IMR-90 (cell line): ENCODE data around the gene EIF4G2. TPM values are rescaled to one million over a fixed set of nuclear protein-coding genes. Genes with fewer than 3 reads are reported as not detected.

Source experiments
- ATAC-seq: fragments of 200-7000 bp; cut with Tn5 transposase; 2 replicates; pipeline ENCODE4 v1.9.1; 2020; ENCODE audit warnings: low read depth, mild to moderate bottlenecking, moderate library complexity
- BruUV-seq: library from RNA; stranded (reverse); fragments of 400-500 nt; replicated peaks from 2 replicates; lab custom pipeline; 2021; lab: Mats Ljungman, UMichigan
- CTCF ChIA-PET: fragments of 300-600 bp; formaldehyde crosslinking; extraction: SDS; loops from one replicate; lab custom pipeline; 2021; ENCODE audit warnings: antibody characterized with exemption; lab: Yijun Ruan, JAX
- POLR2A ChIA-PET: fragments of 300-600 bp; sonication (Branson Sonifier 250); formaldehyde crosslinking; loops from one replicate; lab custom pipeline; 2022; ENCODE audit warnings: antibody characterized with exemption; ENCODE audit not compliant: unreplicated experiment; lab: Charles Lee
- DNase-seq: peaks from one replicate; pipeline ENCODE4 v3.0.0; 2013
- H2AFZ ChIP-seq: replicated peaks from 2 replicates; pipeline ENCODE3; 2013; ENCODE audit warnings: low read length, mild to moderate bottlenecking; ENCODE audit not compliant: poor library complexity
- H2AK5ac ChIP-seq: 2 replicates; pipeline ENCODE4 v1.6.1; 2013; ENCODE audit warnings: low read depth, low read length, inconsistent platforms
- H2AK9ac ChIP-seq: replicated peaks from 2 replicates; pipeline ENCODE3; 2013; ENCODE audit warnings: mild to moderate bottlenecking, low read depth, low read length, moderate library complexity; ENCODE audit not compliant: poor library complexity
- H2BK120ac ChIP-seq: 2 replicates; pipeline ENCODE4 v1.6.1; 2013; ENCODE audit warnings: low read depth, low read length, inconsistent platforms
- H2BK15ac ChIP-seq: 3 replicates; pipeline ENCODE4 v1.6.1; 2013; ENCODE audit warnings: low read depth, low read length, inconsistent platforms
- H2BK20ac ChIP-seq: 2 replicates; pipeline ENCODE4 v1.6.1; 2013; ENCODE audit warnings: low read depth, mild to moderate bottlenecking, inconsistent platforms, low read length, moderate library complexity
- H2BK5ac ChIP-seq: 2 replicates; pipeline ENCODE4 v1.6.1; 2013; ENCODE audit warnings: mild to moderate bottlenecking, low read depth, low read length, inconsistent platforms; ENCODE audit not compliant: poor library complexity, severe bottlenecking
- H3K14ac ChIP-seq: replicated peaks from 2 replicates; pipeline ENCODE4 v1.6.1; 2013; ENCODE audit warnings: low read depth, low read length, inconsistent platforms
- H3K18ac ChIP-seq: 2 replicates; pipeline ENCODE4 v1.6.1; 2013; ENCODE audit warnings: low read depth, low read length, control low read depth
- H3K23ac ChIP-seq: 2 replicates; pipeline ENCODE4 v1.6.1; 2013; ENCODE audit warnings: low read depth, low read length, inconsistent platforms
- H3K27ac ChIP-seq: 2 replicates; pipeline ENCODE4 v1.5.1; 2013; ENCODE audit warnings: mild to moderate bottlenecking, control low read depth, low read length; ENCODE audit not compliant: insufficient read depth
- H3K27me3 ChIP-seq: 2 replicates; pipeline ENCODE4 v1.6.1; 2013; ENCODE audit warnings: low read length; ENCODE audit not compliant: control insufficient read depth, insufficient read depth
- H3K36me3 ChIP-seq: 2 replicates; pipeline ENCODE4 v1.6.1; 2013; ENCODE audit warnings: low read length, mixed read lengths; ENCODE audit not compliant: control insufficient read depth, insufficient read depth
- H3K4ac ChIP-seq: 2 replicates; pipeline ENCODE4 v1.6.1; 2013; ENCODE audit warnings: low read depth, low read length, inconsistent platforms
- H3K4me1 ChIP-seq: 2 replicates; pipeline ENCODE4 v1.6.1; 2013; ENCODE audit warnings: low read length, mixed read lengths; ENCODE audit not compliant: control insufficient read depth, insufficient read depth
- H3K4me2 ChIP-seq: 2 replicates; pipeline ENCODE4 v1.6.1; 2013; ENCODE audit warnings: low read depth, mild to moderate bottlenecking, control low read depth, low read length, moderate library complexity
- H3K4me3 ChIP-seq: 2 replicates; pipeline ENCODE4 v1.5.1; 2013; ENCODE audit warnings: low read depth, mild to moderate bottlenecking, control low read depth, low read length, moderate library complexity; ENCODE audit not compliant: insufficient read depth
- H3K56ac ChIP-seq: 2 replicates; pipeline ENCODE4 v1.6.1; 2013; ENCODE audit warnings: low read length, inconsistent platforms; ENCODE audit not compliant: insufficient read depth; ENCODE audit errors: extremely low read depth
- H3K79me1 ChIP-seq, 2 experiments: 2 replicates each; pipeline ENCODE4 v1.6.1; 2013; ENCODE audit warnings: low read length in 2 of 2, inconsistent platforms in 1 of 2, low read depth in 1 of 2
- H3K9ac ChIP-seq: 2 replicates; pipeline ENCODE4 v1.6.1; 2013; ENCODE audit warnings: low read depth, low read length, control low read depth
- H3K9me1 ChIP-seq: 2 replicates; pipeline ENCODE4 v1.6.1; 2013; ENCODE audit warnings: low read length, inconsistent platforms; ENCODE audit not compliant: insufficient read depth
- H3K9me3 ChIP-seq: 2 replicates; pipeline ENCODE4 v1.6.1; 2013; ENCODE audit warnings: low read length; ENCODE audit not compliant: control insufficient read depth, insufficient read depth
- H4K20me1 ChIP-seq: 2 replicates; pipeline ENCODE4 v1.6.1; 2013; ENCODE audit warnings: low read length, inconsistent platforms; ENCODE audit not compliant: insufficient read depth
- H4K5ac ChIP-seq: 2 replicates; pipeline ENCODE4 v1.6.1; 2013; ENCODE audit warnings: mild to moderate bottlenecking, low read depth, low read length, control low read depth
- H4K8ac ChIP-seq, 2 experiments: 2 replicates each; pipeline ENCODE4 v1.6.1; 2013; ENCODE audit warnings: low read depth in 2 of 2, low read length in 2 of 2, control low read depth in 1 of 2, inconsistent platforms in 1 of 2
- H4K91ac ChIP-seq: 2 replicates; pipeline ENCODE4 v1.6.1; 2013; ENCODE audit warnings: low read depth, low read length, inconsistent platforms; ENCODE audit not compliant: insufficient read depth
- BHLHE40 ChIP-seq: fragments of 150-350 bp; IDR thresholded peaks from 2 replicates; pipeline ENCODE4 v1.6.1; 2016; ENCODE audit warnings: mild to moderate bottlenecking, low read depth, low read length
- CEBPB ChIP-seq: IDR thresholded peaks from 2 replicates; pipeline ENCODE4 v1.6.1; 2012; ENCODE audit warnings: low read depth, low read length, improper control_type of control experiment
- CHD1 ChIP-seq: IDR thresholded peaks from 2 replicates; pipeline ENCODE4 v1.6.1; 2012; ENCODE audit warnings: low read depth, low read length, improper control_type of control experiment
- CTCF ChIP-seq: conservative IDR thresholded peaks from 2 replicates; pipeline ENCODE4 v1.5.1; 2012; ENCODE audit warnings: mild to moderate bottlenecking, low read depth, low read length, improper control_type of control experiment
- ELK1 ChIP-seq: fragments of 150-350 bp; IDR thresholded peaks from 2 replicates; pipeline ENCODE4 v1.6.1; 2016; ENCODE audit warnings: low read depth, mild to moderate bottlenecking, low read length, moderate library complexity, borderline replicate concordance
- FOS ChIP-seq: fragments of 150-350 bp; IDR thresholded peaks from 2 replicates; pipeline ENCODE4 v1.6.1; 2016; ENCODE audit warnings: low read depth, low read length
- MAFK ChIP-seq: IDR thresholded peaks from 2 replicates; pipeline ENCODE4 v1.6.1; 2012; ENCODE audit warnings: low read depth, low read length, improper control_type of control experiment
- MAZ ChIP-seq: IDR thresholded peaks from 2 replicates; pipeline ENCODE4 v1.6.1; 2012; ENCODE audit warnings: low read depth, mild to moderate bottlenecking, low read length, improper control_type of control experiment, moderate library complexity, borderline replicate concordance
- MXI1 ChIP-seq: IDR thresholded peaks from 2 replicates; pipeline ENCODE4 v1.6.1; 2012; ENCODE audit warnings: low read depth, mild to moderate bottlenecking, low read length, moderate library complexity, borderline replicate concordance
- NFE2L2 ChIP-seq: fragments of 150-350 bp; IDR thresholded peaks from 2 replicates; pipeline ENCODE4 v1.6.1; 2016; ENCODE audit warnings: low read depth, mild to moderate bottlenecking, low read length
- POLR2A ChIP-seq: IDR thresholded peaks from 2 replicates; pipeline ENCODE4 v1.6.1; 2012; ENCODE audit warnings: mild to moderate bottlenecking, low read depth, low read length
- RAD21 ChIP-seq: IDR thresholded peaks from 2 replicates; pipeline ENCODE4 v1.6.1; 2012; ENCODE audit warnings: low read length, improper control_type of control experiment
- RCOR1 ChIP-seq: IDR thresholded peaks from 2 replicates; pipeline ENCODE4 v1.6.1; 2012; ENCODE audit warnings: mild to moderate bottlenecking, low read length, improper control_type of control experiment; ENCODE audit not compliant: insufficient replicate concordance
- RFX5 ChIP-seq: IDR thresholded peaks from 2 replicates; pipeline ENCODE4 v1.8.0; 2012; ENCODE audit warnings: low read depth, mild to moderate bottlenecking, low read length, moderate library complexity
- SMC3 ChIP-seq: fragments of 150-350 bp; IDR thresholded peaks from 2 replicates; pipeline ENCODE4 v1.6.1; 2016; ENCODE audit warnings: low read depth, mild to moderate bottlenecking, antibody characterized with exemption, low read length, moderate library complexity
- USF2 ChIP-seq: fragments of 150-350 bp; IDR thresholded peaks from 2 replicates; pipeline ENCODE4 v1.6.1; 2017; ENCODE audit warnings: mild to moderate bottlenecking, antibody characterized with exemption, low read length, low read depth
- WGBS, 2 experiments: methylation state at CpG; one replicate each; pipeline versions ENCODE4 v1.1.5 to v1.1.7; 2013; ENCODE audit warnings: missing lambda C conversion rate in 2 of 2; ENCODE audit not compliant: insufficient read length in 1 of 2; ENCODE audit errors: extremely low coverage in 2 of 2; 5-methylcytosine and 5-hydroxymethylcytosine counted together
- dilution Hi-C: fragments of 300-500 bp; cut with HindIII; formaldehyde crosslinking; loops from one replicate; pipeline ENCODE4 v1.14.3; 2018; ENCODE audit warnings: low sequenced_read_pairs; ENCODE audit not compliant: unreplicated experiment
- in situ Hi-C: fragments of 300-500 bp; cut with MboI; formaldehyde crosslinking; loops from 3 replicates; pipeline ENCODE4 v1.14.3; 2019; ENCODE audit warnings: low sequenced_read_pairs, inconsistent platforms, mixed read lengths
- intact Hi-C: fragments of 100-400 bp; cut with micrococcal nuclease; formaldehyde crosslinking; loops from 2 replicates; pipeline ENCODE4 v1.10.0; 2022
- polyA plus RNA-seq, 3 experiments: library from polyadenylated mRNA; depleted of rRNA; stranded (reverse); fragments of >200 nt; gene quantifications; 2 replicates each; pipeline ENCODE4 v1.2.3, GENCODE V29; 2012; ENCODE audit warnings: low replicate concordance in 1 of 3
- total RNA-seq: library from RNA; depleted of rRNA; stranded (reverse); fragments of >200 nt; gene quantifications from 2 replicates; pipeline ENCODE4 v1.2.3, GENCODE V29; 2012

EIF4G2 gene
- total and polyA plus RNA-seq, 2 of the 4 experiments (the other 2 are of a cell fraction) = 492 to 1,216 TPM

GRCh38 chr11:10752061-10752460 lies 56.7 kb downstream of the EIF4G2 start:
- Histone ChIP-seq H3K4me1 (no peaks in the 10 kb centered on the region; the same call in 1 of the 2 replicates), H3K4me3 (peak overlapping the region; percentile 87), H4K91ac (no peak overlapping the region), H3K4me2 (peak overlapping the region; percentile 98), H3K36me3 (peaks cover 6% of the 10 kb centered on the region), H2BK20ac (no peak overlapping the region), H3K9ac (peak overlapping the region; percentile 87), H2AK9ac (no peak overlapping the region), H3K27ac (no peak overlapping the region), H4K5ac (no peak overlapping the region), H2BK120ac (no peak overlapping the region), H3K18ac (no peak overlapping the region), H2AFZ (no peak overlapping the region), H4K8ac (0 out of 4 replicates have a peak overlapping the region, but pooled peaks of 1 of the 2 experiments have one; percentile 51), H3K79me1 (peaks cover 15 to 25% of the 10 kb centered on the region in 2 experiments), H2AK5ac (no peak overlapping the region), H3K9me1 (peaks cover 3% of the 10 kb centered on the region; the same call in 1 of the 2 replicates), H2BK15ac (no peak overlapping the region), H4K20me1 (peaks cover 9% of the 10 kb centered on the region), H3K23ac (peak overlapping the region; percentile 79), H2BK5ac (no peak overlapping the region), H3K9me3 (no peaks in the 10 kb centered on the region), H3K56ac (no peak overlapping the region), H3K4ac (peak overlapping the region; percentile 80; the same call in 1 of the 2 replicates), H3K27me3 (no peaks in the 10 kb centered on the region), H3K14ac (peak overlapping the region; percentile 79; the same call in 1 of the 2 replicates)
- DNase-seq (no peak), ATAC-seq (no peak)
- TF ChIP-seq POLR2A (no peak), RFX5 (no peak), USF2 (no peak), CTCF (no peak), SMC3 (no peak), NFE2L2 (no peak), ELK1 (no peak), CEBPB (no peak), MAZ (no peak), CHD1 (no peak), RCOR1 (no peak), FOS (no peak), MXI1 (no peak), MAFK (no peak), RAD21 (no peak), BHLHE40 (no peak)
- intact Hi-C loops = no loop called here
- ChIA-PET POLR2A (no interaction called here), CTCF (no interaction called here)
- BruUV-seq = no TSS peak
- WGBS, 2 experiments = 14% methylated on average over 1 of the region's 2 CpGs; no CpG with 5 or more reads in 1 of the 2 experiments
- in situ Hi-C loops = no loop called here
- dilution Hi-C loops = no loop called here
